HEK293T (cell line): ENCODE measurements around the gene BRF1.

ENCODE experiments used
- BHLHE40 ChIP-seq: fragments of 450-650 bp; IDR thresholded peaks from 2 replicates; pipeline ENCODE4 v1.6.1; 2016; ENCODE audit warnings: mild to moderate bottlenecking, moderate library complexity, borderline replicate concordance
- FOXA1 ChIP-seq: fragments of 450-650 bp; IDR thresholded peaks from 2 replicates; pipeline ENCODE4 v1.6.1; 2016; ENCODE audit warnings: mild to moderate bottlenecking
- FOXM1 ChIP-seq: fragments of 450-650 bp; IDR thresholded peaks from 2 replicates; pipeline ENCODE4 v1.6.1; 2017; ENCODE audit warnings: mild to moderate bottlenecking, borderline replicate concordance
- LEF1 ChIP-seq: fragments of 450-650 bp; IDR thresholded peaks from 2 replicates; pipeline ENCODE4 v1.6.1; 2017; ENCODE audit warnings: mild to moderate bottlenecking, borderline replicate concordance
- NFRKB ChIP-seq: fragments of 450-650 bp; IDR thresholded peaks from 2 replicates; pipeline ENCODE4 v1.6.1; 2016; ENCODE audit warnings: mild to moderate bottlenecking, moderate library complexity
- SUZ12 ChIP-seq: fragments of 450-650 bp; IDR thresholded peaks from 2 replicates; pipeline ENCODE4 v1.6.1; 2016; ENCODE audit warnings: mild to moderate bottlenecking
- TARDBP ChIP-seq: fragments of 450-650 bp; IDR thresholded peaks from 2 replicates; pipeline ENCODE4 v1.6.1; 2016
- ZNF384 ChIP-seq: fragments of 450-650 bp; IDR thresholded peaks from 2 replicates; pipeline ENCODE4 v1.6.1; 2016
- TF ChIP-seq, protein P1 (sequence below): fragments of 450-650 bp; IDR thresholded peaks from 2 replicates; pipeline ENCODE4 v1.6.1; 2016

- TF ChIP-seq TARDBP (no peak), NFRKB (no peak), ZNF384 (no peak), FOXA1 (no peak), BHLHE40 (no peak), SUZ12 (no peak), FOXM1 (no peak), LEF1 (no peak)
- TF ChIP-seq, protein P1, sequence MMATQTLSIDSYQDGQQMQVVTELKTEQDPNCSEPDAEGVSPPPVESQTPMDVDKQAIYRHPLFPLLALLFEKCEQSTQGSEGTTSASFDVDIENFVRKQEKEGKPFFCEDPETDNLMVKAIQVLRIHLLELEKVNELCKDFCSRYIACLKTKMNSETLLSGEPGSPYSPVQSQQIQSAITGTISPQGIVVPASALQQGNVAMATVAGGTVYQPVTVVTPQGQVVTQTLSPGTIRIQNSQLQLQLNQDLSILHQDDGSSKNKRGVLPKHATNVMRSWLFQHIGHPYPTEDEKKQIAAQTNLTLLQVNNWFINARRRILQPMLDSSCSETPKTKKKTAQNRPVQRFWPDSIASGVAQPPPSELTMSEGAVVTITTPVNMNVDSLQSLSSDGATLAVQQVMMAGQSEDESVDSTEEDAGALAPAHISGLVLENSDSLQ = no peak
Observed at GRCh38 chr14:105348945-105349699, 48.3 kb upstream of the BRF1 start.
